NCI-H226 (cell line): ENCODE results near the gene AGAP9.
"Not testable (repeated sequence)": the region's sequence is repeated elsewhere in the genome, so short reads cannot be mapped to it uniquely, and the experiment has no call there.

Source experiments
- DNase-seq: peaks from one replicate; pipeline ENCODE4 v3.0.0-alpha.2; 2015

Gene AGAP9

GRCh38 chr10:47456079-47456785 is 67.2 kb downstream of the AGAP9 start:
- no peak for DNase-seq

GRCh38 chr10:47455350-47456078 is 67.9 kb downstream of the AGAP9 start:
- not testable (repeated sequence) for DNase-seq

- DNase-seq, result no peak
These were observed 68.7 kb downstream of the AGAP9 start for GRCh38 chr10:47454780-47455058.

- DNase-seq, result no peak
These were observed 69.2 kb downstream of the AGAP9 start for GRCh38 chr10:47454008-47454779.

GRCh38 chr10:47453141-47454007 is 70.1 kb downstream of the AGAP9 start:
- no peak for DNase-seq

- no peak for DNase-seq
These were observed 70.8 kb downstream of the AGAP9 start for GRCh38 chr10:47452495-47453140.

GRCh38 chr10:47451998-47452494 is 71.4 kb downstream of the AGAP9 start:
- DNase-seq, result no peak
